PFSK-1 (cell line): Measurements from ENCODE around the gene PHC2.

Experiments
- FOXP2 ChIP-seq: optimal IDR thresholded peaks from 2 replicates; pipeline ENCODE3; 2011; ENCODE audit warnings: borderline replicate concordance, control low read depth, inconsistent platforms; ENCODE audit not compliant: insufficient read depth; ENCODE audit errors: extremely low read length, extremely low read depth
- POLR2AphosphoS5 ChIP-seq: IDR thresholded peaks from 2 replicates; pipeline ENCODE4 v1.6.1; 2012; ENCODE audit warnings: low read depth, mild to moderate bottlenecking, control low read depth, low read length, moderate library complexity
- REST ChIP-seq, 2 experiments: IDR thresholded peaks; 2 replicates each; pipeline versions ENCODE4 v1.6.1 to v1.8.0; 2011 to 2012; ENCODE audit warnings: low read depth in 2 of 2, low read length in 2 of 2, control low read depth in 1 of 2, inconsistent platforms in 1 of 2, mild to moderate bottlenecking in 1 of 2, moderate library complexity in 1 of 2; ENCODE audit not compliant: insufficient read depth in 1 of 2
- SIN3A ChIP-seq: IDR thresholded peaks from 2 replicates; pipeline ENCODE4 v1.6.1; 2012; ENCODE audit warnings: mild to moderate bottlenecking, low read length, moderate library complexity, borderline replicate concordance; ENCODE audit not compliant: insufficient read depth
- TAF1 ChIP-seq: IDR thresholded peaks from 2 replicates; pipeline ENCODE4 v1.6.1; 2012; ENCODE audit warnings: low read length, control low read depth, borderline replicate concordance; ENCODE audit not compliant: insufficient read depth

GRCh38 chr1:33438364-33439160, 7.7 kb upstream of the PHC2 start:
- TF ChIP-seq TAF1 (no peak), REST (IDR thresholded peaks at IDR 0.05; ENCODE audit: insufficient read depth in 1 of 2, low read depth in 2 of 2, low read length in 2 of 2) (no peak), POLR2AphosphoS5 (no peak), SIN3A (no peak), FOXP2 (no peak)
